Measurements from ENCODE around the gene ADGRV1.

GRCh38 chr5:91170266-91170665 is 611.7 kb downstream of the ADGRV1 start:
- TF ChIP-seq ZNF274 (IDR thresholded peaks at IDR 0.05; ENCODE audit: low read depth, low read length), result no peak
- TF ChIP-seq YY1 (IDR thresholded peaks at IDR 0.05; ENCODE audit: insufficient read depth, insufficient read length), result no peak
- TF ChIP-seq SUZ12 (IDR thresholded peaks at IDR 0.05; ENCODE audit: extremely low read depth, insufficient read depth, insufficient read length), result no peak
